GM18507 (cell line): ENCODE data around the gene ARMCX6.
"Not testable (repeated sequence)": the region's sequence is repeated elsewhere in the genome, so short reads cannot be mapped to it uniquely, and the experiment has no call there.

ENCODE experiments used
- DNase-seq: peaks from one replicate; pipeline ENCODE4 v3.0.0; 2011; ENCODE audit warnings: low read depth; ENCODE audit not compliant: insufficient read length; ENCODE audit errors: extremely low spot score
- FAIRE-seq: peaks from 2 replicates; lab custom pipeline; 2011; peaks lifted over from hg19 to GRCh38; lab: Jason Lieb, UNC

ARMCX6 gene

DNA sequence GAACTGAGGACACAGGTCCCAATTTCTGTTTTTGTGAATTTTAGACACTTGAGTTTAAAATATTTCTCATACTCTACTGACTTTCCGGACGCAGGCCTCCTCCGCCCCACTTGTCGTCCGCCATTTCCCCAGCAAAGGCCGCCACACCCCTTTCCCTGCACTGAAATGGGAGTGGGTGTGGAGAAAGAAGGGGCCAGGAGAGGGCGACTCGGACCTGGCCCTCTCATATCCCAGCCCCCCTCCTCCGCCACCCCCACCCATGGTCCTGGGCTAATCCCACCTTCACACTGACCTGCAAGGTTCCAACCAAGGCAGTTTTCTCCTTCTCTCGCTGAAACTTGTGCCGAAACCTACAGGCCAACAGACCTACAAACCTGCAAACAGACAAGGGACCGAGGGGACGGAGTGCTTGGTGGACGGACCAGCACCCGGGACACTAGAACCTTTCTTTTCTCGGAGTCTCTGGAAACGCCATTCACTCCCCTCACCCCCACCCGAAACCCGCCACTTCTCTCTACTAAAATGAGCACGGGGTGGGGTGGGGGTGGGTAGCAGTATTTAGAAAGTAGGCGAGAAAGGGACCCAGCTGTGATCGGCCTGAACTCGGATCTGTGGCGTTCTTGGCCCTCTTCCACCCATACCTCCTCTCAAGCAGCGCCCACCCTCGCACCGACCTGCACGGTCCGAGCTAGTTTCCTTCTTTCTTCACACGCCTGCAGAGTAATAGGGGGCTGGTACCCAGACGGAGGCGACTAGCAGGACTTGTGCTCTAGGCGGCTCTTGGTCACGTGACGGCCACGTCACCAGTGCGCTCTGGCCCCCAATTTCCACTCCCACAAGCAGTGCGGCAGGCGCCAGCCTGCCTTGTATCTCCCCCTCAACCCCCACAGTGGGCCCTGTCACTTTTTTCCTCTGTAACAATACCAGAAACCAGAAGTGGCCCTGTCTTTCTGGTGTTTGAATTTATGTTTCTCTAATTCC, at the start of gene ARMCX6:
Gene ARMCX6 (minus strand): TSS at position 790 of the 981 bp plus-strand sequence. CDS start 1,380 bp downstream, outside the sequence.
- DNase-seq, result no peak
- peak; percentile 88 for FAIRE-seq

- peak; percentile 61 for FAIRE-seq
- no peak for DNase-seq
Observed at GRCh38 chrX:101659601-101660063, 41.8 kb upstream of the ARMCX6 start, which contains the start of gene ARMCX2. ARMCX2 (minus strand) TSS chrX:101659850; CDS start chrX:101657588, 2,262 bp downstream.

DNA sequence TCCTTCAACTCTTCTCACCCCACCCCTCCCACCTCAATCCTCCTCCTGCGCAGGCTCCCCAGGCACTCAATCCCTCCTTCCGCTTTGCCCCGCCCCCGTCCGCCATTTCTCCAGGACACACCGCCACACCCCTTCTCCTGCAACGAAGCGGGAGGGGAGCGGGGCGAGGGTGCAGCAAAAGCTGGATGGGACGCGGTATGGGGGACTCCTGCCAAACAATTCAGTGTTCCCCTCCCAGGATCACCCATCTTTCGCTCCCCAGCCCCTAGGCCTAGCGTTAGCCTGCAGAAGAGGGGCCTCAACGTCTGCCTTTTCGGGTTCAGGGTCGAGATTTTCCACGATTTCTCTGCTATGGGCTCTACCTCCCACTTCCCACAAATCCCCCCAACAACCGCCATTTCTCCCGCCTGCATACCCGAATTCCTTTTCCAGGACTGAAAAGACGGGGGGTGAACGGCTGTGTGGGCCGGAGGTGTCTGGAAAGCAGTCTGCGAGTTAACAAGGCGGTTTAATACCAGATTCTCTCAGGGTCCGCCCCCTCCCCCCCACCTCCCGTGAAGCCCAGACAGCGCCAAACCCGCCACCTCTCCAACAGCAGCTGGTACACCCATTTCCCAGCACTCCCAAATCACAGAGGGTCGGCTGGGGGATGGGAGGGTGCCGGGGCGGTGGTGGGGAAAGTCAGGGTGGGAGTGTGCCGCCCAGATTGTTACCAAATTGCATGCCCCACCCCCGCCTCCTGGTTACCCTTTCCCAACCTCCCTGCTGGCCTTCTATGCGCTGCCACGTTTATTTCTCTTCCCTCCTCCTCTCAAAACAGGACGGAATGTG, 41.1 kb upstream of the ARMCX6 start:
- FAIRE-seq (peak; percentile 79), DNase-seq (no peak)

DNA sequence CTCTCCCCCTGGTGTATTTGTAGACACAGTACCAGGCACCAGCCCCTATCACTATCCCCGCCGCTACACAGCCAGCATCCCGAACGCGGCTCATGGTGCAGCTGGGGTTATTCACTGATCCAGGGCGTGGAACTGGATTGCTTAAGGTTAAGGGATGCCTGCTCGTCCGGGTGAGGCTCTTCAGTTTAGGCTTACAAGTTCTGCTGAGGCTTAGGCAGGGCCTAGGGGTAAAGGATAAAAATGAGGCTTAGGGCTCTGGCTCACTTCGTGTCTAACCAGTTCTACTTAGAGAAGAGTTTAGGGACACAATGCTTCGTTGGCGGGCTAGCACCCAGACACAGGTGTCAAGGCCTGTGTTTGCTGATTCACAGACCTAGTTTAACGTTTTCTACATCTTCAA, 39.7 kb upstream of the ARMCX6 start:
- FAIRE-seq (no peak), DNase-seq (no peak)

DNA sequence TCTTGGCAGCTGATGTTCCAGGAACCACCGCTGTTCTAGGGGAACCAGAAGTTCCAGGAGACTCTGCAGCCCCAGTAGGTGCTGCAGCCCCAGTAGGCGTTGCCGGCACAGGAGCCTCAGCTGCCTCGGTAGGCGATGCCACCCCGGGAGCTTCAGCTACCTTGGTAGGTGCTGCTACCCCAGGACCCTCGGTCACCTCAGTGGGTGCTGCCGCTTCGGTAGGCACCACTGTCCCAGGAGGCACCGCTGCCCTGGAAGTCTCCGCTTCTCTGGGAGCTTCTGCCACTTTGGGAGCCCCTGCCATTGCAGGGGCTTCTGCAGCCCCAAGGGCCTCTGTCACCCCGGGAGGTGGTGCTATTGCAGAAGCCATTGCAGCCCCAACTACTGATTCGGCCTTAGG, 39.0 kb upstream of the ARMCX6 start:
- no peak for FAIRE-seq
- DNase-seq, result no peak

DNA sequence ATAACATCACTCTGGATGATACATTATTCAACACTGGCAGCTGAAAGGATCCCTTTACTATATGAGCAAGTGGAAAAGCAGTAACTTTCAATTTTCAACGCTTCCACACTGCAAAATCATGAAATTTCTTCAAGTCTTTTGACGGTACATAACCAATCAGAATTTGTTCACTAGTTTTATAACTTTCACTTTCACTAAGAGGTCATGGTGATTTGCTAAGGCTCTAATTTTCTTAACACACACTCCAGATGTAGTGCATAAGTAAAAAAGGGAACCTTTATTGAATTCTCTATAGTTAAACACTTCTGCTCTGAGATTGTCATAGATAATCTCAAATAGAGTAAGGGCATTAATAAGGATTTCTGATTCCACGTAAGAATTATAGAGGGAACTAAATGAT, 37.7 kb upstream of the ARMCX6 start:
- peak; percentile 69 for FAIRE-seq
- no peak for DNase-seq

- not testable (repeated sequence) for DNase-seq, FAIRE-seq
Observed at GRCh38 chrX:101647716-101648115, 29.9 kb upstream of the ARMCX6 start.

GRCh38 chrX:101642093-101642492, 24.3 kb upstream of the ARMCX6 start:
- FAIRE-seq (no peak), DNase-seq (no peak)

DNA sequence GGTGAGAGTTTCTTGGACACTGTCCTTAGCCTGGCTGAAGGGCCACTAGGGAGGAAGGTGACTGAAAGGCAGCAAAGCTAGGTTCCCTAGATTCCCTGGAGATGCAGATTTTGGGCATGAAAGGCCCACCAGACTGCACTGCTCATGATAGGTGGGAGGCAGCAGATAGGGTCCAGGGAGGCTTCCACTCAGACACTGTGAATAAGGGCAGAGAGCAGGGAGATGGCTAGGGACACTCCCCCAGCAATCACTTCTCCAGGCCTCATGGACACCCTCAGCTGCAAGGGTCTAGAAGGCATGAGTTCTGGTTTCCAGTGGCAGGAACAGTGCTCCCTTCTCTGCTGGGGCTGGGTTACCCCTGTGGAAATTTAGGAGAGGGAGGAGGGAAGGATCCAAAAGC, 21.8 kb upstream of the ARMCX6 start:
- no peak for DNase-seq
- no peak for FAIRE-seq

DNA sequence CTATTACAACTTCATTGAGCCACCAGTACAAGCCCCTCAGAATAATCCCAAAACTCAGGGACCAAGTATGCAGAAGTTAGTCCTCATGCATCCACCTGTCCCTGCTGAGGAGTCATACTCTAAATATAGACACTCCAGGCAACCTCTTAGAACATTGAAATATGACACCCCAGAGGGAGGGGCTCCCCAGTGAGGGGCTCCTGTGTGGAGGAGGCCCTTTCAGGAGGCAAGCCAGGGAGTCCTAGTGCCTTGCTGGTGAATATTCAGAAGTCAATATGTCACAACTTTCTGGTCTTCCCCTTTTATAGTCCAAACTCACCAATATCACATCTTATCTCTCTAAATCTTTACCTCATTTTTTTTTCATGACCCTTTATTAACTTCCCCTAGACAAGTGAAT, 1.6 kb upstream of the ARMCX6 start:
- no peak for DNase-seq
- FAIRE-seq, result no peak

DNA sequence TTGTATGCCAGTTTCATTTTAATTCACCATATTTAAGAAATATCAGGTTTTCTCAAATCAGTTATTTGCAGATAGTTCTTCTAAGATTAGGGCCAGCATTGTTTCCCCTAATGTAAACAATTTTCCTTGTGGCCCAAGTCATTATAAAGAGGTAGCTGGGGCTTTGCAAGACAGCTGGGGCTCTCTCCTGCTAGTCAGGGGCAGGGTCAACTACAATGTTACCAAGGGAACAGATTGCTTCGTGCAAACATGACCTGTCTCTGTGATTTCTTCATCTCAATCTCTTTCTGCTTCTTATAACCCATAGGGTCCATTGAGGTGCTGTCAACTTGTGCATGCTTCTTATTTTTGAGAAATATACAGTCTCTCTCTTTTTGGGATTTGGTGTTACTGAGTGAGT, 12.1 kb downstream of the ARMCX6 start:
- no peak for DNase-seq
- FAIRE-seq, result no peak

DNA sequence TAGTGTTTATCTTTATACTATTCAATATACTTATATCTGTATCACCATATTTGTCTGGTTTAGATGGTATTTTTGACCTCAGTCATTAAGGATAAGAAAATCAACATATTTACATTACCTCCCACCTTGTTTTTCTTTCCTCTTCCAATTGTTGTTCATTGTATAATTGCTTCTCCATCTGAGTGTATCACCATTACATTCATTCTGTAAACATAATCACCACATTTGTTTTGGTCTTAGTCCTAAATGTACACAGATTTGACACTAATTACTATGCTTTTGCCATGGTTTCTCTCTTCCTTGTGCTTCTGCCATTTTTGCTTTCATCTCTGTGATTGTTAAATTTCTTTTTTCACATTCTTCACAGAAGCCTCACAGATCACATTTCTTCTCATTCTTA, 12.7 kb downstream of the ARMCX6 start:
- DNase-seq, result no peak
- no peak for FAIRE-seq

DNA sequence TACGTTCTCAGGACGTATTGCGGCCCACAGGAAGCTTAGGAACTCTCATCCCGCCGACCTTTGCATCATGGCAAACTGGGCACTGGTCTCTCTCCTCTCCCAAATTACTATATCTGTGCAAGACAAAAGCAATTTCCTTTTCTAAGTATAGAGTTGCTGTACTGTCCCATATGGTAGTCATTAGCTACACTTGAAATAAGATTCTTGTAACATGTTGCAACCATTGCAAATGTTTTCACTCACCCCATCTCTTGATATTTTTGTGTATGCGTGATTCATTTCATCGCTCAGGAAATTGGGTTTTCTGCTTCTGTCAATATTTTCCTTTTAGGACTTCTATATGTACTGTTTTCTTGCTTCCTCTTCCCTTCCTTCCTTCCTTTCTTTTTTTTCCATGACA, 15.7 kb downstream of the ARMCX6 start:
- DNase-seq, result no peak
- FAIRE-seq, result no peak

DNA sequence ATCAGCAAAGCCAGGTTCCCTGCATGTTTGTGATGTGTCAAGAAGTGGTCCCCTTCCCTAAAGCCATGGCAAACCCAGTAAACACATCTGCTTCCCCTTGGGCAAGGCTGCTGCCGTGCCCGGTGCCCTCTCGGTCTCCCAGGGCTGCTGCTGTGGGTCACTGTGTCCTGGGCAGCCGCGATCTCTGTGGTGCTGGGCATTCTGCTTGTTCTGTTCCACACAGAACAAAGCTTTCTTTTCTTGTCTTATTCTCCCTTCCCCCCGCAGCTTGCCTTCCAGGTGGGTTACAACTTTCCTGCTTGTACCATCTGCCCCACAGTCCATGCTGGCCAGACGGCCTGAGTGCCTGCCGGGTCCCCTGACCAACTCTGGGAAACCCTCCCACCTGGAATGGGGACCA, 18.2 kb downstream of the ARMCX6 start:
- DNase-seq, FAIRE-seq: not testable (repeated sequence)

GRCh38 chrX:101595739-101596419, 21.9 kb downstream of the ARMCX6 start:
- FAIRE-seq (peak; percentile 99), DNase-seq (peak; percentile 38)
